Heart left ventricle (tissue), 13 donors: ENCODE measurements around the gene HSPB7.
A peak's percentile ranks its signal among the peaks of the same experiment; 100 is the strongest.

Experiments used
- CTCF ChIP-seq, 12 donors: fragments of 200-600 bp; sonication (generic) in 4 of 12; IDR thresholded peaks; one replicate each; pipeline versions ENCODE4 v1.5.0 to v1.8.0; 2018 to 2022; ENCODE audit warnings: antibody characterized with exemption in 12 of 12, mild to moderate bottlenecking in 5 of 12
- POLR2A ChIP-seq, 2 donors: fragments of 450-650 bp; IDR thresholded peaks; one replicate each; pipeline ENCODE4 v1.6.1; 2017; ENCODE audit warnings: antibody characterized with exemption in 2 of 2, mild to moderate bottlenecking in 2 of 2, moderate library complexity in 2 of 2
- donor health status: ischemic (EF 13 %, LVEDD 7.1; RV severe dilation, severe dysfunction).
- donor health status: DM: no; HTN: yes; CAD: no.
- donor health status: DM: no; HTN: no; CAD: no.
- donor health status: ischemic (EF 25% LVEDD 6.9; RV normal size, moderate dysfunction).
- donor health status: ischemic (EF 25% LVEDD 5.7; RV mildly dilated, moderate dysfunction).
- donor health status: ischemic (EF 35%, LVEDD 5.7; RV mildly dilated, moderate dysfunction).
- donor health status: nonischemic (EF 11% LVEDD 7.7; RV severe dilation, severe dysfunction).
- donor health status: DM: yes; HTN: yes; CAD: no.
- donor health status: PGD.
- donor health status: ischemic (EF 29% LVEDD 5.4; RV normal size, mild dysfunction).
- donor health status: nonischemic (EF 23%, LVEDD 6.1; RV moderate dilation, normal function).

- TF ChIP-seq CTCF (IDR thresholded peaks at IDR 0.05), result peak; percentile 78 to 97 (median 88)
- TF ChIP-seq POLR2A (IDR thresholded peaks at IDR 0.05), result no peak
These were observed 38.0 kb upstream of the HSPB7 start for GRCh38 chr1:16055613-16056520.
